Activated CD4-positive, alpha-beta T cell treated with anti-CD3 and anti-CD28 coated beads, Interleukin-2, amount 10 ng/mL, durations not matched to agents 24 days and 14 days (primary cell): ENCODE results near the gene ATF6B. TPM values are rescaled to one million over a fixed set of nuclear protein-coding genes. Genes with fewer than 3 reads are reported as not detected.

ENCODE experiments used
- DNase-seq: peaks from one replicate; pipeline ENCODE4 v3.0.0; 2022
- H3K27ac Mint-ChIP-seq: one replicate; pipeline ENCODE4 v1.8.0; 2022; ENCODE audit warnings: mild to moderate bottlenecking, mixed read lengths
- H3K27me3 Mint-ChIP-seq: one replicate; pipeline ENCODE4 v1.8.0; 2022; ENCODE audit warnings: mixed read lengths
- H3K36me3 Mint-ChIP-seq: one replicate; pipeline ENCODE4 v1.8.0; 2022; ENCODE audit warnings: low read depth, mild to moderate bottlenecking, mixed read lengths
- H3K4me1 Mint-ChIP-seq: one replicate; pipeline ENCODE4 v1.8.0; 2021; ENCODE audit warnings: mixed read lengths
- H3K4me3 Mint-ChIP-seq: one replicate; pipeline ENCODE4 v1.8.0; 2022; ENCODE audit warnings: mild to moderate bottlenecking, moderate library complexity, mixed read lengths
- H3K9me3 Mint-ChIP-seq: one replicate; pipeline ENCODE4 v1.8.0; 2021; ENCODE audit warnings: mixed read lengths
- intact Hi-C: fragments of 100-400 bp; cut with micrococcal nuclease; formaldehyde crosslinking; loops from one replicate; pipeline ENCODE4 v1.15.1; 2023
- total RNA-seq: library from RNA; stranded (reverse); gene quantifications from 2 replicates; pipeline ENCODE4 v1.2.3, GENCODE V29; 2022

The ATF6B gene
- total RNA-seq, 1 donor from 2014 or later, result 81.0 TPM

GRCh38 chr6:32083812-32084768 is 44.0 kb downstream of the ATF6B start:
- Mint-ChIP-seq H3K4me3 (no peak overlapping the region), H3K4me1 (peaks cover 15% of the 10 kb centered on the region), H3K27me3 (peaks cover 55% of the 10 kb centered on the region), H3K36me3 (no peaks in the 10 kb centered on the region), H3K27ac (no peak overlapping the region), H3K9me3 (no peaks in the 10 kb centered on the region)
- DNase-seq, result no peak
- intact Hi-C loops, result no loop called here

- H3K4me1 Mint-ChIP-seq, result peaks cover 15% of the 10 kb centered on the region
- H3K27me3 Mint-ChIP-seq, result peaks cover 46% of the 10 kb centered on the region
- no peaks in the 10 kb centered on the region for H3K36me3 Mint-ChIP-seq
- no peak overlapping the region for H3K4me3 Mint-ChIP-seq
- intact Hi-C loops, result no loop called here
- H3K9me3 Mint-ChIP-seq, result no peaks in the 10 kb centered on the region
- DNase-seq, result no peak
- H3K27ac Mint-ChIP-seq, result no peak overlapping the region
These were observed 45.1 kb downstream of the ATF6B start for GRCh38 chr6:32082935-32083334.

- H3K27me3 Mint-ChIP-seq, result peaks cover 45% of the 10 kb centered on the region
- DNase-seq, result no peak
- no peaks in the 10 kb centered on the region for H3K36me3 Mint-ChIP-seq
- H3K9me3 Mint-ChIP-seq, result no peaks in the 10 kb centered on the region
- intact Hi-C loops, result no loop called here
- peaks cover 15% of the 10 kb centered on the region for H3K4me1 Mint-ChIP-seq
- H3K4me3 Mint-ChIP-seq, result no peak overlapping the region
- H3K27ac Mint-ChIP-seq, result no peak overlapping the region
These were observed 45.6 kb downstream of the ATF6B start for GRCh38 chr6:32082478-32082877.

GRCh38 chr6:32081168-32081990 is 46.7 kb downstream of the ATF6B start:
- Mint-ChIP-seq H3K4me3 (no peak overlapping the region), H3K27me3 (peaks cover 39% of the 10 kb centered on the region), H3K27ac (no peak overlapping the region), H3K4me1 (peaks cover 8% of the 10 kb centered on the region), H3K36me3 (no peaks in the 10 kb centered on the region), H3K9me3 (no peaks in the 10 kb centered on the region)
- intact Hi-C loops, result no loop called here
- no peak for DNase-seq

- Mint-ChIP-seq H3K4me3 (no peak overlapping the region), H3K27ac (no peak overlapping the region), H3K4me1 (no peaks in the 10 kb centered on the region), H3K9me3 (no peaks in the 10 kb centered on the region), H3K27me3 (peaks cover 22% of the 10 kb centered on the region), H3K36me3 (no peaks in the 10 kb centered on the region)
- intact Hi-C loops, result no loop called here
- no peak for DNase-seq
These were observed 48.3 kb downstream of the ATF6B start for GRCh38 chr6:32079566-32080290.

- Mint-ChIP-seq H3K27ac (no peak overlapping the region), H3K4me3 (no peak overlapping the region), H3K36me3 (no peaks in the 10 kb centered on the region), H3K27me3 (peaks cover 5% of the 10 kb centered on the region), H3K9me3 (no peaks in the 10 kb centered on the region), H3K4me1 (no peaks in the 10 kb centered on the region)
- intact Hi-C loops, result no loop called here
- no peak for DNase-seq
These were observed 51.7 kb downstream of the ATF6B start for GRCh38 chr6:32076321-32076809.

- Mint-ChIP-seq H3K27ac (no peak overlapping the region), H3K4me3 (no peak overlapping the region)
These were observed 52.3 kb downstream of the ATF6B start for GRCh38 chr6:32075781-32076180.

GRCh38 chr6:32074996-32075532 is 53.0 kb downstream of the ATF6B start:
- no peak for DNase-seq

More at GRCh38 chr6:32075781-32076180, 52.3 kb downstream of the ATF6B start:
- Mint-ChIP-seq H3K9me3 (no peaks in the 10 kb centered on the region), H3K4me1 (no peaks in the 10 kb centered on the region), H3K36me3 (no peaks in the 10 kb centered on the region), H3K27me3 (peaks cover 3% of the 10 kb centered on the region)
- intact Hi-C loops, result no loop called here
- no peak for DNase-seq

GRCh38 chr6:32073613-32074012 is 54.4 kb downstream of the ATF6B start:
- Mint-ChIP-seq H3K4me3 (no peak overlapping the region), H3K4me1 (no peaks in the 10 kb centered on the region), H3K27ac (no peak overlapping the region), H3K36me3 (no peaks in the 10 kb centered on the region), H3K9me3 (no peaks in the 10 kb centered on the region), H3K27me3 (no peaks in the 10 kb centered on the region)
- intact Hi-C loops, result no loop called here
- DNase-seq, result no peak

More at GRCh38 chr6:32074996-32075532, 53.0 kb downstream of the ATF6B start:
- Mint-ChIP-seq H3K27me3 (no peaks in the 10 kb centered on the region), H3K27ac (no peak overlapping the region), H3K9me3 (no peaks in the 10 kb centered on the region), H3K4me1 (no peaks in the 10 kb centered on the region), H3K4me3 (no peak overlapping the region), H3K36me3 (no peaks in the 10 kb centered on the region)
- intact Hi-C loops, result no loop called here

GRCh38 chr6:32073101-32073500 is 54.9 kb downstream of the ATF6B start:
- Mint-ChIP-seq H3K27me3 (no peaks in the 10 kb centered on the region), H3K4me1 (no peaks in the 10 kb centered on the region), H3K27ac (no peak overlapping the region), H3K4me3 (no peak overlapping the region), H3K9me3 (no peaks in the 10 kb centered on the region), H3K36me3 (no peaks in the 10 kb centered on the region)
- intact Hi-C loops, result no loop called here
- DNase-seq, result no peak

- DNase-seq, result no peak
- H3K9me3 Mint-ChIP-seq, result no peaks in the 10 kb centered on the region
- intact Hi-C loops, result no loop called here
These were observed 57.1 kb downstream of the ATF6B start for GRCh38 chr6:32070814-32071543.

GRCh38 chr6:32069878-32070515 is 58.0 kb downstream of the ATF6B start:
- intact Hi-C loops, result no loop called here
- no peak for DNase-seq
- H3K9me3 Mint-ChIP-seq, result no peaks in the 10 kb centered on the region
- no peaks in the 10 kb centered on the region for H3K4me1 Mint-ChIP-seq
- no peaks in the 10 kb centered on the region for H3K36me3 Mint-ChIP-seq
- no peak overlapping the region for H3K4me3 Mint-ChIP-seq
- no peak overlapping the region for H3K27ac Mint-ChIP-seq
- peaks cover 1% of the 10 kb centered on the region for H3K27me3 Mint-ChIP-seq

More at GRCh38 chr6:32070814-32071543, 57.1 kb downstream of the ATF6B start:
- Mint-ChIP-seq H3K27me3 (peaks cover 1% of the 10 kb centered on the region), H3K4me3 (no peak overlapping the region), H3K36me3 (no peaks in the 10 kb centered on the region), H3K4me1 (no peaks in the 10 kb centered on the region), H3K27ac (no peak overlapping the region)
